Lung microvascular endothelial cell (primary cell): ENCODE data around the gene PTPRN2. TPM values are rescaled to one million over a fixed set of nuclear protein-coding genes. Genes with fewer than 3 reads are reported as not detected.

Experiments used
- DNase-seq, 2 donors: peaks; one replicate each; pipeline versions ENCODE4 v3.0.0 to v3.0.0-alpha.2; 2010; ENCODE audit warnings: low read depth in 2 of 2
- total RNA-seq: library from RNA; depleted of rRNA; stranded (reverse); fragments of >200 nt; gene quantifications from 2 replicates; pipeline ENCODE4 v1.2.1, GENCODE V29; 2014

PTPRN2 gene
- total RNA-seq, 1 donor from 2014 or later: 4.6 TPM

DNA sequence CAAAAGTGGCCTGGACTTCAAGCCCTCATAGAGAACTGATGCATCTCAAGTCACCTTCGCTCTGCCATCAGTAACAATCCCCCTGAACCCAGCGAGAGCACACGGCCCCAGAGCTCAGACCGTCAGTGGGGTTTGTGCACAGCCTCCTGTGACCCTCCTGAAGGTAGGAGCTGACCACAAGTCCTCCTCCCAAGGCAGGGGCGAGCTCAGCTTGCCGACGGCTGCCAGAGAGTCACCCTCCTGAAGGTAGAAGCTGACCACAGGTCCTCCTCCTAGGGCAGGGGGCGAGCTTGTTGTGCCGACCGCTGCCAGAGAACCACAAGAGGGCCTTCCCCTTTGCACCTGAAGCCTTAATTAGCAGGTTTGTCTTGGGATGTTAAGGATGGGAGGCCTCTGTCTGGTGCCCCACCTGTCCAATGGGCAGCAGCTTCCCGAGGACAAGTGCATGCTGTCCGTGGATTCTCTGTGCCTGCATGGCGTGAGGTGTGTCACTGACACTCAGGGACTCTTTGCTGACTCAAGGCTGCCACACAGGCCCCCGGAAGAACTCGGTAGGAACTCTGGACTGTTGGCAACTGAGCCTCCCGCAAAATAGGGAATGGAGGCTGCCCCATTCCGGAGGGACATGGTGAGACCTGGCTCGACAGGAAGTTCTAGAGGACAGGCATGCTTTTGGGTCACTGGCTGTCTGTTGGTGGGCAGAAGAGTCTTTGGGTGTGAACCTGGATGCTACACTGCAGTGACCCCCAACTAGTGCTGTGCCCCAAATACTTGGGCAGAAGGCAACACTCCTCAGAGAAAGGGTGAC, 763.4 kb downstream of the PTPRN2 start:
- DNase-seq: no peak

DNA sequence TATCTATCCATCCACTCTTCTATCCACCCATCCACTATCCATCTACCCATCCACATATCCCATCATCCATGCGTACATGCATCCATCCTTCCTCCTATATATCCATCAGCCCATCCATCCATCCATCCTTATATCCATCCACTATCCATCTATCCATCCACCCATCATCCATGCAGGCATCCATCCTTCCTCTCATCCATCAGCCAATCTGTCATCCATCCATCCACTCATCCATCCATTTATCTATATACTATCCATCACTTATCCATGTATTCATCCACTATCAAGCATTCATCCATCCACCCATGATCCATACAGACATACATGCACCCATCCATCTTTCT, 765.0 kb downstream of the PTPRN2 start:
- DNase-seq: no peak

DNA sequence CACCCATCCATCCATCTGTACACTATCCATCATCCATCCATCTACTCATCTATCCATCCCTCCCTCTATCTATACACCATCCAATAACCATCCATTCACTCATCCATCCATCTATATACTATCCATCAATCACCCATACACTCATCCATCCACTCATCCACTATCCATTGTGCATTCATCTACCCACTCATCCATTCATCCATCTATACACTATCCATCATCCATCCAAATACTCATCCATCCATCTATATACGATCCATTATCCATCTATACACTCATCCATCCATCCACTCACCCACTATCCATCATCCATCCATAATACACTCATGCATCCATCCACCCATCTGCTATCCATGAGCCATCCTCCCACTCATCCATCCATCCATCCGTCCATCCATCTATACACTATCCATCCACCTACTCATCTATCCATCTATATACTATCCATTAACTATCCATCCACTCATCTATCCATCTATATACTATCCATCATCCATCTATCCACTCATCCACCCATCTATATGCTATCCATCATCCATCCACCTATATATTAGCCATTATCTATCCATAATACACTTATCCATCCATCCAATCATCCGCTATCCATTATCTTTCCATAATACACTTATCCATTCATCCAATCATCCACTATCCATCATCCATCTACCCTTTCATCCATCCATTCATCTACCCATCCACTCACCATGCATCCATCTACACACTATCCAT, 765.5 kb downstream of the PTPRN2 start:
- no peak for DNase-seq

DNA sequence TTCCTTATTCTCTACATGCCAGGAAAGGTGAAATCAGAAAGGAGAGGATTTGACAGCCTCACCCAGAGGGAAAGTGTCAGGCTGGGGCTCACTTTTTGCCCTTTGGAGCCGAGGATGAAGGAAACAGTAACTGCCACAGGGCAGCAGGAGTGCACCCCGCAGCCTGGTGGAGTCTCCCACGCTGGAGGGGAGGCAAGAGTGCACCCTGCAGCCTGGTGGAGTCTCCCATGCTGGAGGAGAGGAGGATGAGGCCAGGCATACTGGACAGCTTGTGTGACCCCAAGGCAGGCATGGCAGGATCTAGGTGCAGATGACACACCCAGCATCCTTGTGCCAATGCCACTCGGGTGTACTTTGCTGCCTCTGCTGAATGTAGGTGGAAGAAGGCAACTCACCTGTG, 766.8 kb downstream of the PTPRN2 start:
- no peak for DNase-seq

DNA sequence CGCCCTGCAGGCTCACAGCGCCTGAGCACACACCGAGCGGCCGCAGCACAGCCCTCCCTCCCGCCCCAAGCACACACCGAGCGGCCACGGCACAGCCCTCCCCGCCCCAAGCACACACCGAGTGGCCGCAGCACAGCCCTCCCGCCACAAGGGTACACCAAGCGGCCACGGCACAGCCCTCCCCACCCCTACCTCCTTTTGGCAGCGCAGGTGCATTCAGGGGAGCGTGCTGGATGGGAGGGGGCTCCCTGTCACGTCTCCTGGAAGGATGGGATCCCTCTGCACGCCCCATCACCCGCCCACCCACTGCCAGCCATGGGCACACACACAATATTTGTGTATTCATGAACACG, 768.2 kb downstream of the PTPRN2 start:
- no peak for DNase-seq

DNA sequence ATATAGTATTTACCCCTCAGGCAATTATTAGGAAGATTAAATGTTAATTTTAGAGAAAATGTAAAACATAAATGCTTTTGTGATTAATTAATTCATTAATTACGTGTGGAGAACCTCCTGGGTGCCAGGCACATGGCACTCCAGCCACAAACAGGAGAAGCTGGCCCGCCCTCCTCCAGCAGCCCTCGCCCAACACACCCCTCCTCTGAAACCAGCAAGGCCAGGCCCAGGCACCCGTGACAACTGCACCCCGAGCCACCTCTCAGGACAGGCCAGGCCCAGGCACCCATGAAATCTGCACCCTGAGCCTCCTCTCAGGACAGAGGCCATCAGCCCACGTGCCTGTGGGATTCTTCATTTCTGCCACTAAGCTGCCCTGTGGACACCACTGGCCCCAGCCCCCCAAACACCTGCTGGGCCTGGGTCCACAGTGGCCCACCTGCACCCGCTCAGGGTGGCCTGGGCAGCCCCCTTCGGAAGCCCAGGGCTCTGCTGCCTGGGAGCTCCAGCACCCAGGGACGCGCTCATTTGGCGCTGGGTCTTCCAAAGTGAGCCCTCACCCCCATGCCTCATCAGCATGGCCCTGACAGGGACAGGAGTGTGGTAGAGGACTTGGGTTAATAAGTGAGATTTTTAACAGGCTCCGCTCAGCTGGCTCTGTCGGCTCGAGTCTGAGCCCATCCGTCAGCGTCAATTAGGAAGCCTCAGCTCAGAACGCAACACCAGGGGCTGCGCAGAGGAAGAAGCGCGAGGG, 768.7 kb downstream of the PTPRN2 start:
- DNase-seq: no peak

DNA sequence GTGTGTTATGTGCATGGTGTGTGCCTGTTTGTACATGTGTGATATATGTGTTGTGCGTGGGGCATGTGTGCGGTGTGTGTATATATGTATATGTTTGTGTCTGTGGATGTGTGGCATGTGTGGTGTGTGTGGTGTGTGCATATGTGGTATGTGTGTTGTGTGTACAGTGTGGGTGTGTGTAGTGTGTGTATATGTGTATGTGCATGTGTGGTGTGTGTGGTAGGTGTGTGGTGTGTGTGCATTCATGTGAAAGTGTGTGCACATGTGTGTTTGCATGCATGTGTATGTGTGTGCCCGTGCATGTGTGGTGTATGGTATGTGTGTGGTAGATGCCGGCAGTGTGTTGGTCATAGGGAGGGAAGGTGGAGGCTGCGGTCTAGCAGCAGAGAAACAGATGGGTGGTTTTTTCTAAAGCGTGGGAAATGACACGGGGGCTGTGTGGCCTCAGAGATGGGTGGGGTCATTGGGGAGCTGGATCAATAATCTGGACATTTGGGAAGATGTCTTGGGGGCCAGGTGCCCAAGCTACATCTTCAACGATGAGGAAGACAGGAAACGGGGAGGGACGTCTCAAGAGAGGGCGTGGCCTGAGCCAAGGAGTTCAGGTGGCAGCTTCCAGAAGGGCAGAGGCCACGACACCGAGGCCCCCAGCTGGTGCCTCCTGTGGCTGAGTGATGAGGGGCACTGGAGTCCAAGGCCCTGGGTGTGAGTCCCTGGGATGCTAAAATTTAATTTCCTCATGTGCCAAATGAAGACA, 769.5 kb downstream of the PTPRN2 start:
- DNase-seq: no peak

DNA sequence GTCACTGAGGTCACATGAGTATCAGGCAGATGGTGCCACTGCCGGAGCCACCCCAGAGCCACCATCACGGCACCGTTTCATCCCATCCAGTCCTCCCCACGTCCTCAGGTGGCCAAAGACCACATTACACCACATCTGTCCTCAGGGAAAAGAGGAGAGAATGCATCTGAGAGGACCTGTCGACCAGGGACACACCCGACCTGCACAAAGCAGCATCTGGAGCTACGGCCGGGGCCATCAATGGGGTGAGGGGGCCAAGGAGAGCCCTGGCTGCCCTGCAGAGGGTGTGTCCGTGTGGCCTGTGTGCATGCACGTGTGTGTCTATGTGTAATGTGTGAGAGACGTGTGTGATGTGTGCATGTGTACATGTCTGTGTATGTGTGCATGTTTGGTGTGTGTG, 770.2 kb downstream of the PTPRN2 start:
- no peak for DNase-seq

DNA sequence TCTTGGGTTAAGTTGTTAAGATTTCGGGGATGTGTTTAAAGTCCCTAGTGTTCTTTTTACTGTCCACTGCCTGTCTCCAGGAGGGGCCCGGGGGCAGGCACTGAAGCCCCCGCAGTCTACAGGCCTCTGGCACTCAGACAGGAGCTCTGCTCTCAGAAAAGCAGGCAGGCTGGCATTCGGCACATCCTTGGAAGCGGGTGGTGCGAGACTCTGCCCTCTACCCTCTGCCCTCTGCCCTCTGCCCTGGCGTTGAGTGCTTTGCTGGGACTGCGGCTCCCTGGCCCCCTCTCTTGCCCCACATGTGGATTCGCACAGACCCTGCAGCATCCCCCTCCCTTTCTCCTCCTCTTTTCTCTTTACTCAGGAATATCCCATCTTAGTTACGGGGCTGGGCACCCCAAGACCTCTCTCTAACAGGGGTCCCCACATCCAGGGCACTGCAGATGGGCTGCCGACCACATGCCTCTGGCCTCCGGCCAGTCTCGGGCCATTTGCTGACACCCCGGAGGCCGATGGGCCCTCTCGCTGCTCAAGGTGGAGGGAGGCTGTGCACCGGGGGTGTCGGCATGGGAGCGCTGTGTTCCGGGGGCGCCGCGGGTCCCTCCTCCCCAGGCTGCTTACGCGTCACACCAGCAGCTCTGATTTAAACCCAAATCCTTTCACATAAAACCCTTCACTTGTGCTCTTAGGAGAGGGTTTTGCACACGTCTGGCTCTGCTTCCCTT, 770.9 kb downstream of the PTPRN2 start:
- no peak for DNase-seq

DNA sequence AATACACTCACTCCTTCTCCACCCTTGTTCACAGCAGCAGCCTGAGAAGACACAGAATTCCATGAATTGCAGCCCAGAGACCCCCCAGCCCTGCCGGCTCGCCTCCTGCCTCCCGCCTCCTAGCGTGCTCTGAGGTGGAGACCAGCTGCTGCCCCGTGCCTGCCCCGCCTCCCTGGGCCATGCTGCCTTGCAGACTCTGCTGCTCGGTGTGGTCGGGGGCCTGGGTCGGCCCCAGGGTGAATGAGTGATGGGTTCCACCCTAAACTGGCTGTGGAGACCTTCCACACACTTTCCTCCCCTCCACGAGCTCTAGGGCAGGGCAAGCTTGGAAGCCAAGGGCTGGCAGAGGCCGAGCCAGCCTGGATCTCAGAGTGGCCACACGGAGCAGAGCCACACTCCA, 771.5 kb downstream of the PTPRN2 start:
- no peak for DNase-seq

DNA sequence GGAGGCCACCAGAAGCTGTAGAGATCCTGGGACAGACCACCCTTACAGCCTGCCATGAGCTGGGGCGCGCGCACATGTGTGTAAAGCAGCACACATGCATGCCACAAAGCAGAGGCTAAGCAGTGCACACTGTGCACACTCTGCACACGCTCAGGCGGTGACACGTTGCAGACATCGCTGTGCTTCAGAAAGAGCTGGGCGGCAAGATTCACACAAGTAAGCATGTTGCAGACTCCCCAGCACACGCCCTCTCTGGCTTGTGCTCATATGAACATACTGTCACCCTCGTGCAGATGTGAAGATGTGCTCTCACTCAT, 772.0 kb downstream of the PTPRN2 start:
- no peak for DNase-seq

DNA sequence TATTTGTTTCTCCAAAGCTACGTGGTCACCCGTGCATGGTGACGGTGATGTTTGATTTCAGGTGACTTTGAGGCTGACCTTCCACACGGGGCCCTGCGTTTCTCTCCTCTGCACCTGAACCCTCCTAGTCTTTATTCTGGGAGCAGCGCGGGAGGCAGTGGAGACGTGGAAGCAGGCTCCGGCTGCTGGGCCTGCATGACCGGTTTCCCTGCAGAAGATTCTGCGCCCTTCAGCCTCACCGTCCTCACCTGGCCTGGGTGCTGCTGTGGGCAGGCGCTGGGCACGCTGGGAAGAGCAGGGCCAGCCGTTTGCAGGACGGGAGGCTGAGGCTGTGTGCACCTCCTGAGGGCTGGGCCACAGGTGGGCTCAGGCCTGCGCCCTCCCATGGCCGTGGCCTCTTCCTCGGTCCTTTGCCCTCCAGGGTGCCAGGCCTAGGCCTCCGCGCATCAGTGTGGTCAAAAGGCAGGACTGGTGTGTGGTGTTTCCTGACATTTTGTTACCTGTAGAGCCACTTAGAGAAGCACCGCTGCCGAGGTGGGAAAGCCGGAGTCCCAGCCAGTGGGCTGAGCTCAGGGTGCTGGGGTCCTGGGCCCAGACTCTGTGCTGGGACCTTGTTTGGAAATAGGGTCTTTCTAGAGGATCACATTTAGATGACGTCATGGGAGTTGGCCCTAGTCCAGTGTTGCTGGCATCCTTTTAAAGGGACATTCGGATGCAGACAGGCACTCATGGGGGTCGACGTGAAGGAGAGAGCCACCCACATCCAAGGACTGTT, 772.5 kb downstream of the PTPRN2 start:
- no peak for DNase-seq

DNA sequence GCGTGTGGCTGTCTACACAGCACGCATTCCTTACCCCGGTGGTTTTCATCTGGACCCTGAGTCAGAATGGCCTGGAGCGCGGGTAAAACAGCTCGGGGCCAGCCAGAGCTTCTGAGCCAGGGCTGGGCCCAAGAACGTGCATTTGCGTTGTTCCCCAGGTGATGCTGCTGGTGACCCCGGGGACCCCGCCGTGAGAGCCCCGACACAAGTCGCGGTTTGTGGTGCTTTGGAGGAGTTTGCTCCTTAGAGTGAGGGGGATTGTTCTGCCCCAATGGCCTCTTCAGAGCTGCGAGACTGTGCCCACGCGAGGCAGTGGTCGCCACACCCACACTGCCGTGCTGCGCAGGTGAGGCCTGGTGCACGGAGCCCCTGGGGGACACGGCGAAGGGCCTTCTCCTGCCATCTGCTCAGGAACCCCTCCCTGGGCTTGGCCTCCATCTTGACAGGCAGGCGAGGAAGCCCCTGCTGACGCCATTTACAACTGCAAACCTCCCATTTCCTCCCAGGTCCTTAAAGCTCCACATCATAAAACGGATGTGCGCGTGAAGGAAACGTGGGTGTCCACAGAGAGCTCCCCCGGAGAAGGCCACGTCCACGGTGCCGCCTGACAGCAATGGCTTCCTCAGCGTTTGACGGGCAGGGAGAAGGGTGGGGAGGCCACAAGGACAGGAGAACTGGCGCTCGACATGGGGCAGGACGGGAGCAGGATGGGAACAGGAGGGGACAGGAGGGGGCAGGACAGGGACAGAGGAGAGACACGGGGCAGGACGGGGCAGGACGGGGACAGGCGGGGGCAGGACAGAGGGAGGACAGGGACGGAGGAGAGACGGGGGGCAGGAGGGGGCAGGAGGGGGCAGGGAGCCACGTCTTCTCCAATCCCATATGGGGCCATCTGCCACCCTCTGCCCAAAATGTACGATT, 773.6 kb downstream of the PTPRN2 start:
- DNase-seq: no peak

DNA sequence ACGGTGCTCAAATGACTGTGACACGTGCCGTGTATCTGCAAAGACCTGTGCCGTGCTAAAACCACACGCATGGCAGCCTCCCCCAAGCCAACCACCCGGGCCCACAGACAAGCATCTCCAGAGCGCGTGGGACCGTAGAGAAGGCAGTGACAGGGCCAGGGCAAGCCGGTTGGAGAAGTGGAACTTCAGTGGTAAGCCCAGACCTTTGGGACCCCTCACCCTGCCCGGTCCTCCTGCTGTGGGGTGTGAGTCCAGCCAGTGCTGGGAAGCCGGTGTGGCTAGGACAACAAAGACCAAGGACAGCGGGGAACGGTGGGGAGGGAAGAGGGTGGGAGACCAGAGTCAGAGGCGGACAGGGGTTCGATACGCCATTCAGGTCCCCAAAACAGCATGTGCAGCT, 774.6 kb downstream of the PTPRN2 start:
- DNase-seq: no peak

DNA sequence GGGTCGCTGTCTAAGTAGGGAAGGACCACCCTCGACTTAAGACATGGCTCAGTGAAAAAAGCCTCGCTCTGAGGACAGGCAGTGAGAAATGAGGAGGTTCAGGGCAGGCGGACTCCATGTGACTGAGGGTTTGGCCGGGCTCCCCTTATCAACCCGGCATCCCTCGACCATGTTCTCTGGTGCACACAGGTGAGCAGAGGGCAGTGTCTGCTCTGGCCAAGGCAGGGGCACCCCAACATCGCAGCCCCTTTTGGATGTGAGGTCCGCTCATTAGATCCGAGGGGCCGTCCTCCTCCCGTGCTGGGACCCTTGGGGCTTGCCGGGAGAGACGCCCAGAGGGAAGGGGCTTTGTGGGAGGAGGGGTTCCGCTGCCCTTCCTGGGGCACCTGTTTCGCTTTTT, 775.7 kb downstream of the PTPRN2 start:
- DNase-seq: no peak

DNA sequence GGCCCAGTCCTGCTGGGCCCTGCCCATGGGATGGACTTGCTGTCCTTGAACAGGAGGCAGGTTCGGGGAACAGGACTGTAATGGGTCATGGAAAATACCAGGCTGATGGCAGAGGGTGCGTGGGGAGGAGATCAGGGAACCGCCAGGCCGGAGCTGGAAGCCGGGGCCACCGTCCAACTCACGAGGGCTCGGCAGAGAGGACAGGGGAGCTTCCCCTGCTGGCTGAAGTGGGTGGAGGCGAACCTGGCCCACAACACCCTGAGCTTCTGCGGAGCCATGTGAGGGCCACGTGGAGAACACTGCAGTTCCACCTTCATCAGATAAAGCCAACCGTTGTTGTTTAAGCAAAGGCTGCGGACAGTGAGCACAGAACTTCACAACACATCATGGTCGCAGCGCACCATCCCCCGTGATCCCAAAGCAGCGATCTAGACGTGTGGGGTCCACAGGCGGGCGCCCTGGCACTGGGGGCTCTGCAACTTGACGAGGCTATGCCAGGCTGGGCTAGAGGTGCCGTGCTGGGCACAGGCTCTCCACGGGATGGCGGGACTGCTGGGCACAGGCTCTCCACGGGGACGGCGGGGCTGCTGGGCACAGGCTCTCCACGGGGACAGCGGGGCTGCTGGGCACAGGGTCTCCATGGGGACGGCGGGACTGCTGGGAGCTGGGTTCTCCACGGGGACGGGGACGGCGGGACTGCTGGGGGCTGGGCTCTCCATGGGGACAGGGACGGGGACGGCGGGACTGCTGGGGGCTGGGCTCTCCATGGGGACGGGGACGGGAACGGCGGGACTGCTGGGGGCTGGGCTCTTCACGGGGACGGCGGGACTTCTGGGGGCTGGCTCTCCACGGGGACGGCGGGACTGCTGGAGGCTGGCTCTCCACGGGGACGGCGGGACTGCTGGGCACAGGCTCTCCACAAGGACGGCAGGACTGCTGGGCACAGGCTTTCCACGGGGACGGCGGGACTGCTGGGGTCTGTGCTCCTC, 777.5 kb downstream of the PTPRN2 start:
- no peak for DNase-seq

DNA sequence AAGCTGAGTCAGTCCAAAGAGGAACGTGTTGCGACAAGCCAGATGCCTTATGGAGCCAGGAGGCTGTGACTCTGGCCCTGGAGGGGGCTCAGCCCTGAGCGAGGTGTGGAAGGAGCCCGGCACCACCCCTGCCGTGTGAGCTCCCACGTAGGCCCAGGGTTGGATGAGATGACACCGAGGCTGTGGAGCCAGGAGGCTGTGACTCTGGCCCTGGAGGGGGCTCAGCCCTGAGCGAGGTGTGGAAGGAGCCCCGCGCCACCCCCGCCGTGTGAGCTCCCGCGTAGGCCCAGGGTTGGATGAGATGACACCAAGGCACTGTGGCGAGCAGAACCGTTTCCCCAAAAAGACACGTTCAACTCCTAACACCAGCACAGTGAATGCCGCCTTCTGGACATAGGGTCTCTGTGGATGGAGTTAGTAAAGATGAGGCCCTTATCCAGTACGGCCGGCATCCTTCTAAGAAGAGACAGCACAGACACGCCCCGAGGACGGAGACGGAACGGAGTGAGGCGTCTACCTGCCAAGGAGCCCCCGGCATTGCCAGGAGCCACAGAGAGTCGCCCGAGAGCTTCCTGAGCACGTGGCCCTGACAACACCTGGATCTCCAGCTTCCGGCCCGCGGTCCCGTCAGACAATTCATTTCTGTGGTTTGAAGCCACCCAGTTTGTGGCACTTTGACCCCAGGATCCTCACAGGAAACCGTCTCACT, 778.3 kb downstream of the PTPRN2 start:
- DNase-seq: no peak

DNA sequence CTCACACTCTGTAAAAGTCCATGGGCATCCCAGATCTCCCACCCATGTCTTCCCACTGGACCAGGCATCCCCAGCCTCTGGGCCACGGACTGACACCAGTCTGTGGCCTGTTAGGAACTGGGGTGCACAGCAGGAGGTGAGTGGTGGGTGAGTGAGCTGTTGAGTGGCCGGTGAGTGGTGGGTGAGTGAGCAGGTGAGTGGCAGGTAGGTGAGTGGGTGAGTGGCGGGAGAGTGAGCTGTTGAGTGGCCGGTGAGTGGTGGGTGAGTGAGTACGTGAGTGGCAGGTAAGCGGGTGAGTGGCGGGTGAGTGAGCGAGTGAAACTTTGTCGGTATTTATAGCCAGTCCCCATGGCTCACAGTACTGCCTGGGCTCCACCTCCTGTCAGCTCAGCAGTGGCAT, 779.6 kb downstream of the PTPRN2 start:
- no peak for DNase-seq
